Measurements from ENCODE around the gene PYM1.

The PYM1 gene

GRCh38 chr12:55970775-55971174, 43.1 kb upstream of the PYM1 start:
- no peak overlapping the region for H3K4me3 ChIP-seq (ENCODE audit: low read length)
- DNase-seq (ENCODE audit: low read depth): peak; percentile 25
- TF ChIP-seq CTCF (conservative IDR thresholded peaks at IDR 0.05; ENCODE audit: low read length): no peak

GRCh38 chr12:55969356-55969755, 41.7 kb upstream of the PYM1 start:
- no peak for TF ChIP-seq CTCF (conservative IDR thresholded peaks at IDR 0.05; ENCODE audit: low read length)
- no peak for DNase-seq (ENCODE audit: low read depth)
- H3K4me3 ChIP-seq (ENCODE audit: low read length): no peak overlapping the region

GRCh38 chr12:55966408-55967281, 39.0 kb upstream of the PYM1 start, which contains the start of gene CDK2:
TSS of gene CDK2 (plus strand) at chr12:55966830. CDS start at chr12:55967009, 179 bp downstream.
- no peak for TF ChIP-seq CTCF (conservative IDR thresholded peaks at IDR 0.05; ENCODE audit: low read length)
- peak within 1 kb of the TSS; percentile 86 for H3K4me3 ChIP-seq (ENCODE audit: low read length)
- DNase-seq (ENCODE audit: low read depth): peak; percentile 65

- TF ChIP-seq CTCF (conservative IDR thresholded peaks at IDR 0.05; ENCODE audit: low read length): no peak
- DNase-seq (ENCODE audit: low read depth): peak; percentile 8
- H3K4me3 ChIP-seq (ENCODE audit: low read length): peak within 1 kb of the TSS; percentile 86
Measured at GRCh38 chr12:55965941-55966407, 38.3 kb upstream of the PYM1 start, which contains the start of gene PMEL. TSS of gene PMEL (minus strand) at chr12:55966042. CDS start at chr12:55966011, 31 bp downstream.

GRCh38 chr12:55965240-55965639, 37.5 kb upstream of the PYM1 start:
- DNase-seq (ENCODE audit: low read depth): no peak
- no peak for TF ChIP-seq CTCF (conservative IDR thresholded peaks at IDR 0.05; ENCODE audit: low read length)
- H3K4me3 ChIP-seq (ENCODE audit: low read length): no peak overlapping the region

- H3K4me3 ChIP-seq (ENCODE audit: low read length): no peak overlapping the region
- no peak for DNase-seq (ENCODE audit: low read depth)
- TF ChIP-seq CTCF (conservative IDR thresholded peaks at IDR 0.05; ENCODE audit: low read length): no peak
Measured at GRCh38 chr12:55963760-55964159, 36.1 kb upstream of the PYM1 start.
